ENCODE results near the gene TDRD3.
A peak's percentile ranks its signal among the peaks of the same experiment; 100 is the strongest.

The TDRD3 gene

GRCh38 chr13:60392131-60392530 lies 4.9 kb upstream of the TDRD3 start:
- no peak overlapping the region for H3K4me3 ChIP-seq (ENCODE audit: low read depth in 1 of 2, low read length in 1 of 2)
- no peaks in the 10 kb centered on the region for H3K9me3 ChIP-seq
- peaks cover 4 to 6% of the 10 kb centered on the region in 2 experiments for H3K4me1 ChIP-seq (ENCODE audit: control insufficient read depth in 1 of 2, insufficient read depth in 1 of 2, low read depth in 1 of 2, low read length in 1 of 2)
- H3K36me3 ChIP-seq = no peaks in the 10 kb centered on the region
- TF ChIP-seq, protein P1, sequence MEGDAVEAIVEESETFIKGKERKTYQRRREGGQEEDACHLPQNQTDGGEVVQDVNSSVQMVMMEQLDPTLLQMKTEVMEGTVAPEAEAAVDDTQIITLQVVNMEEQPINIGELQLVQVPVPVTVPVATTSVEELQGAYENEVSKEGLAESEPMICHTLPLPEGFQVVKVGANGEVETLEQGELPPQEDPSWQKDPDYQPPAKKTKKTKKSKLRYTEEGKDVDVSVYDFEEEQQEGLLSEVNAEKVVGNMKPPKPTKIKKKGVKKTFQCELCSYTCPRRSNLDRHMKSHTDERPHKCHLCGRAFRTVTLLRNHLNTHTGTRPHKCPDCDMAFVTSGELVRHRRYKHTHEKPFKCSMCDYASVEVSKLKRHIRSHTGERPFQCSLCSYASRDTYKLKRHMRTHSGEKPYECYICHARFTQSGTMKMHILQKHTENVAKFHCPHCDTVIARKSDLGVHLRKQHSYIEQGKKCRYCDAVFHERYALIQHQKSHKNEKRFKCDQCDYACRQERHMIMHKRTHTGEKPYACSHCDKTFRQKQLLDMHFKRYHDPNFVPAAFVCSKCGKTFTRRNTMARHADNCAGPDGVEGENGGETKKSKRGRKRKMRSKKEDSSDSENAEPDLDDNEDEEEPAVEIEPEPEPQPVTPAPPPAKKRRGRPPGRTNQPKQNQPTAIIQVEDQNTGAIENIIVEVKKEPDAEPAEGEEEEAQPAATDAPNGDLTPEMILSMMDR (IDR thresholded peaks at IDR 0.05) = no peak
- no peaks in the 10 kb centered on the region for H3K27me3 ChIP-seq
- H3K27ac ChIP-seq = no peak overlapping the region

- Histone ChIP-seq H3K9me3 (no peaks in the 10 kb centered on the region), H3K4me3 (ENCODE audit: low read depth in 1 of 2, low read length in 1 of 2) (peak overlapping the region; percentile 70 to 71), H3K27me3 (no peaks in the 10 kb centered on the region), H3K36me3 (no peaks in the 10 kb centered on the region), H3K27ac (peak overlapping the region; percentile 79), H3K4me1 (ENCODE audit: control insufficient read depth in 1 of 2, insufficient read depth in 1 of 2, low read depth in 1 of 2, low read length in 1 of 2) (peaks cover 12 to 17% of the 10 kb centered on the region in 2 experiments)
- TF ChIP-seq, protein P1 (IDR thresholded peaks at IDR 0.05) = no peak
These were observed 843 bp upstream of the TDRD3 start for GRCh38 chr13:60395971-60396782.

- TF ChIP-seq, protein P1 (IDR thresholded peaks at IDR 0.05) = no peak
- Histone ChIP-seq H3K36me3 (no peaks in the 10 kb centered on the region), H3K4me3 (ENCODE audit: low read depth in 1 of 2, low read length in 1 of 2) (peak overlapping the region; percentile 58 to 71)
These were observed 821 bp downstream of the TDRD3 start for GRCh38 chr13:60397704-60398378.

DNA sequence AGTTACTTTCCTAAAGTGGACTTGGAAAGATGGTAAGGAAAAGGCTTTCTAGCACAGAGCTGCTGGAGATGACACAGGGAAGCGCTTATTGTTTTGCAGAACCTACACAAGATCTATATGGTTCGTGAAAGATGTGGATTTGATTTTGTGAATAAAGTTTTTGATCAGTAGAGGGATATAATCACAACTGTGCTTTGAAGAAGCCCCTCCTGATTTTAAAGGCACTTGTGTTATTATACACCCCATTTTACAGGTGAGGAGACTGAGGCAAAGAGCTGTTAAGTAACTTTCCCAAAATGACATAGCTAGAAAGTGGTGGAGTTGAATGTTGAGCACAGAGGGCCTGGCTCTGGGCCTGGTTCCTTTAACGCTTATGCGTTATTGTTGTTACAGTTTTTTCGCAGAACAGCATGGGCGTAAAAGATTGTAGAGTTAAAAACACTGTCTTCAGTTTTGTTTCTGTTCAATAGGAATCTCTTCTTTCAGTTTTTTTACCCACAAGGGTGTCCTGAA lies 1.4 kb downstream of the TDRD3 start:
- no peaks in the 10 kb centered on the region for H3K27me3 ChIP-seq
- TF ChIP-seq, protein P1 (IDR thresholded peaks at IDR 0.05) = no peak
- H3K4me1 ChIP-seq (ENCODE audit: control insufficient read depth in 1 of 2, insufficient read depth in 1 of 2, low read depth in 1 of 2, low read length in 1 of 2) = peaks cover 12 to 17% of the 10 kb centered on the region in 2 experiments
- peak overlapping the region in 1 of 2 experiments; percentile 71 for H3K4me3 ChIP-seq (ENCODE audit: low read depth in 1 of 2, low read length in 1 of 2)
- H3K9me3 ChIP-seq = no peaks in the 10 kb centered on the region
- no peaks in the 10 kb centered on the region for H3K36me3 ChIP-seq
- H3K27ac ChIP-seq = no peak overlapping the region

More at GRCh38 chr13:60397704-60398378, 821 bp downstream of the TDRD3 start:
- no peaks in the 10 kb centered on the region for H3K9me3 ChIP-seq
- H3K27me3 ChIP-seq = no peaks in the 10 kb centered on the region
- H3K4me1 ChIP-seq (ENCODE audit: control insufficient read depth in 1 of 2, insufficient read depth in 1 of 2, low read depth in 1 of 2, low read length in 1 of 2) = peaks cover 12 to 17% of the 10 kb centered on the region in 2 experiments
- peak overlapping the region; percentile 79 for H3K27ac ChIP-seq

DNA sequence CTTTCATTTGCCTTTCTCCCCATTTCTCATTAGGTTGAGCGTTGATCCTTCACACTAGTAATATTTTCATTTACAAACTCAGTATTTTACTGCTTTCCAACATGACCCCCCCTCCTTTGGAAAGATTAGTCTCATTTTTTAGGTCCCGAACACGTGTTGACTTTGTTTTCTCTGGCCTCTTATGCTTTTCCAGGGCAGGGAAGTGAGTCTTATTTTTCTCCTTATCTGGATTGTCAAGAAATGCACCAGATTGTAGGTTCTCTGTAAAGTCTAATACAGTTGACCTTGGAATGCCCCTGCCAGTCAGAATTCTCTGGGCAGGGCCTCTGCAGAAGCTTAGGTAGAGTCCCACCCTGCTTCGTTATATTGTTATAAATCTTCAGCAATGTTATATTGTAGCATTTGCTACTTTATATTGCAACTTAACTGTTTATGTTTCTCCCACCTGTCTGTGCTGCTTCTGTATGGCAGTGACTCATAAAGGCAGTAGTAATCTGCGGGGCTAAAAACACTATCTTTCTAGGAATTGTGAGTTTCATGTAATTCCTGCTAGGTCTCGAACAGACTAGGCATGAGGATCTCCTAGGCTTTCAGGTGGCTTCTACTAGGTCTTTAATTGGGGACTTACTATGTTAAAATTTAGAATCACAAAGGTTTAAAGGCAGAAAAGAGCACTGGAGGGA lies 2.0 kb downstream of the TDRD3 start:
- H3K4me3 ChIP-seq (ENCODE audit: low read depth in 1 of 2, low read length in 1 of 2) = no peak overlapping the region
- no peak overlapping the region for H3K27ac ChIP-seq
- TF ChIP-seq, protein P1 (IDR thresholded peaks at IDR 0.05) = no peak
- no peaks in the 10 kb centered on the region for H3K27me3 ChIP-seq
- peaks cover 12 to 17% of the 10 kb centered on the region in 2 experiments for H3K4me1 ChIP-seq (ENCODE audit: control insufficient read depth in 1 of 2, insufficient read depth in 1 of 2, low read depth in 1 of 2, low read length in 1 of 2)
- no peaks in the 10 kb centered on the region for H3K36me3 ChIP-seq
- H3K9me3 ChIP-seq = no peaks in the 10 kb centered on the region

All from neutrophil (primary cell).